Measurements from ENCODE around the gene NRCAM.

NRCAM gene

DNA sequence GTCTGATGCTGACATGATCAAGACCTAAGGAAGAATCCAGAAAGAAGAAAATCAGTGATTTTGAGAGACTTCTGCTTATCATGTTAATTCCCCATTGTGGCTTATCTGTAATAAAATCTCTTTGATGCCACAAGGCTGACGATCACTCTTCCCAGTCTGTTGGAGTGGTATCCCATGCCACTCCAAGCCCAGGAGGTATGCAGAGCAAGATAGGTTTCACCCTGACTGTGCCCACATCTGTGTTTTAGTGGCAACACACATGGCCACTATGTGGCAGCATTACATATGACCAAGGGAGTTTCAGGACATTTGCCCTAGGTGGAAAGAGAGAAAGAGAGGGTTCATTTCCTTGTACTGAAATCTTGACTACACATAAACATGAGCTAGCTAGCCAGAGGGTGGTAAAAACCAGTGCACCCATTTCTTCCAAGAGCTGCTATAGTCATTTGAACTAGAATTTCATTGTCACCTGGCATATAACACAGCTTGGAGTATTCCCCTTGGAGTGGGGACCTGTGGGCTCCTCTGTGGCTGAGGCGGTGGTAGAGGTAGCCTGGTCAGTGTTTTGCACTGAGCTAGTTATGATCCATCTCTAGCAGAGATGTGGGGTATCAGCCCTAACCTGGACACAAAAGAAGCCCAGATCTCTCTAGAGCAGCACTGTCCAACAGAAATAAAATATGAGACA lies 346.9 kb downstream of the NRCAM start:
- no peaks in the 10 kb centered on the region for H3K27me3 ChIP-seq (ENCODE audit: control insufficient read depth in 1 of 2, insufficient read depth in 2 of 2, low read length in 2 of 2)
- H3K4me1 ChIP-seq (ENCODE audit: control insufficient read depth, insufficient read depth, low read length) = no peaks in the 10 kb centered on the region
- no peak overlapping the region for H3K4me3 ChIP-seq (ENCODE audit: low read length in 2 of 2)
- H3K27ac ChIP-seq (ENCODE audit: low read length) = no peak overlapping the region
- H3K9ac ChIP-seq (ENCODE audit: low read length in 2 of 2) = no peak overlapping the region
- no peaks in the 10 kb centered on the region for H3K36me3 ChIP-seq (ENCODE audit: control insufficient read depth in 2 of 2, insufficient read depth in 2 of 2, low read length in 2 of 2)
- no peaks in the 10 kb centered on the region for H3K9me3 ChIP-seq (ENCODE audit: control insufficient read depth in 2 of 2, low read length in 2 of 2)

DNA sequence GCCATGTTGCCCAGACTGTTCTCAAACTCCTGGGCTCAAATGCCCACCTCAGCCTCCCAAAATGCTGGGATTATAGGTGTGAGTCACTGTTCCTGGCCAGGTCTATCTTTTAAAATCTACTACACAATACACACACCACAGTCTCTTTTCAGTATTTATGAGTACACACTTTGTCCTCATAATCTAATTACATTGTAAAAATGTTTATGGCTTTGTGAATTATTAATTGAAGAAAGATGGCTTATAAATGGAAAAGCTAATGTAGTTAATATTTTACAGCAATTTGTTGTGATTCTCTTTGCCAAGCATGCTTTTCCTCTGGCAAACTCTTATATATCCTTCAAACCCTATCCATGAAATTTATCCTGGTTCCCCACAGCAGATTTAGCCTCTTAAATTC lies 348.1 kb downstream of the NRCAM start:
- H3K36me3 ChIP-seq (ENCODE audit: control insufficient read depth in 2 of 2, insufficient read depth in 2 of 2, low read length in 2 of 2) = no peaks in the 10 kb centered on the region
- no peak overlapping the region for H3K27ac ChIP-seq (ENCODE audit: low read length)
- H3K4me3 ChIP-seq (ENCODE audit: low read length in 2 of 2) = no peak overlapping the region
- no peaks in the 10 kb centered on the region for H3K4me1 ChIP-seq (ENCODE audit: control insufficient read depth, insufficient read depth, low read length)
- no peak overlapping the region for H3K9ac ChIP-seq (ENCODE audit: low read length in 2 of 2)
- H3K9me3 ChIP-seq (ENCODE audit: control insufficient read depth in 2 of 2, low read length in 2 of 2) = no peaks in the 10 kb centered on the region
- no peaks in the 10 kb centered on the region for H3K27me3 ChIP-seq (ENCODE audit: control insufficient read depth in 1 of 2, insufficient read depth in 2 of 2, low read length in 2 of 2)

DNA sequence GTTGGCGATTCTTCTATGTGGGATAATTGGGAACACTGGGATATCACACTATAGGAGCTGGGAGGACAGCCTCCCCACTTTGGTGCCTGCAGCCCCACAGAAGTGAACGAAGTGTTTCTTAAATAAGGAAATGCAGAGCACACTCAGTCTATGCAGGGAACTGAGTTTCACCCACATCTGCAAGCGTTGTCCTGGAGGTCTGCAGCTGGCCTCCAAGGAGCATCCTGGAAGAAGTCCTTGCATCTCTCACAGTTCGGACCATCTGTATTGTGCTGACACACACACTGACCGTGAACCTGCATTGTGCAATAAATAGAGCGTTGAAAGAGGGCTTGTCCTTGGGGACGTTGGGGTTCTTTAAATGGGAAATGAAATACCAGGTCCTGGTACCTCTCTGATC lies 351.9 kb downstream of the NRCAM start:
- Histone ChIP-seq H3K27ac (ENCODE audit: low read length) (no peak overlapping the region), H3K4me1 (ENCODE audit: control insufficient read depth, insufficient read depth, low read length) (no peaks in the 10 kb centered on the region), H3K9ac (ENCODE audit: low read length in 2 of 2) (no peak overlapping the region)

DNA sequence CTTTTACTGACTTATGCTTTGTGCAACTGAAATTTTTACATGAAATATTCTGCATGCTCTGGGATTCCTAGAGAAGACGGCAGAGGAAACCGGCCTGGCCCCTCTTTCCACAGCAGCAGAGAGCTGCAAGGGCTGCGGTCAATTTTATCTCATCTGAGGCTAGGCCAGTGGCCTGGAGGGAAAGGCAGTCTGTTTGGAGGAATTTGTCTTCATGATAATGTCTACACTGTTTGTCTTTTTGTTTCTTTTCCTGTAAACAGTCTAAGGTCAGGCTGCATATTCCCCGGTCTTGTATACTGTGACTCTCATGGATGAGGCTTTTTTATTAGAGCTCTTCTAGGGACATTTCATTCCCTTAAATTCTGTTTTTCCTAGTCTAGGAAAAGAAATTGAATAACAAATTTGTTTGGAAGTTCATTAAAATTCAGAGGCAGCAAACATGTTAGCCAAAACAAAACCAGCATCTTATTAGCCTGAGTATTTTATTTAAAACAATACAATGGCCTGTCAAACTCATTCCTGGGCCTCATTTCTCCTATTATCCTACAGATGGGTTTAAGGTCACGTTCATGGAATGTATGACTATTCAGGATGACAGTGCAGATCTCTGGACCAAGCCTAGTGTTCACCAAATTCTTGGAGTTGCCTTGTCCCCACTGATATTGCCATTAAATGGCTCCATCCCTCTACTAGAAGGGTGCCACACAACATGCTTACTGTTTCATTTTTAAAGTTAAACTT lies 352.5 kb downstream of the NRCAM start:
- Histone ChIP-seq H3K9ac (ENCODE audit: low read length in 2 of 2) (no peak overlapping the region), H3K4me3 (ENCODE audit: low read length in 2 of 2) (no peak overlapping the region), H3K27me3 (ENCODE audit: control insufficient read depth in 1 of 2, insufficient read depth in 2 of 2, low read length in 2 of 2) (no peaks in the 10 kb centered on the region), H3K9me3 (ENCODE audit: control insufficient read depth in 2 of 2, low read length in 2 of 2) (no peaks in the 10 kb centered on the region), H3K36me3 (ENCODE audit: control insufficient read depth in 2 of 2, insufficient read depth in 2 of 2, low read length in 2 of 2) (no peaks in the 10 kb centered on the region), H3K27ac (ENCODE audit: low read length) (no peak overlapping the region), H3K4me1 (ENCODE audit: control insufficient read depth, insufficient read depth, low read length) (no peaks in the 10 kb centered on the region)

More for the DNA sequence above, 351.9 kb downstream of the NRCAM start:
- H3K36me3 ChIP-seq (ENCODE audit: control insufficient read depth in 2 of 2, insufficient read depth in 2 of 2, low read length in 2 of 2) = no peaks in the 10 kb centered on the region
- no peak overlapping the region for H3K4me3 ChIP-seq (ENCODE audit: low read length in 2 of 2)
- H3K27me3 ChIP-seq (ENCODE audit: control insufficient read depth in 1 of 2, insufficient read depth in 2 of 2, low read length in 2 of 2) = no peaks in the 10 kb centered on the region
- no peaks in the 10 kb centered on the region for H3K9me3 ChIP-seq (ENCODE audit: control insufficient read depth in 2 of 2, low read length in 2 of 2)

DNA sequence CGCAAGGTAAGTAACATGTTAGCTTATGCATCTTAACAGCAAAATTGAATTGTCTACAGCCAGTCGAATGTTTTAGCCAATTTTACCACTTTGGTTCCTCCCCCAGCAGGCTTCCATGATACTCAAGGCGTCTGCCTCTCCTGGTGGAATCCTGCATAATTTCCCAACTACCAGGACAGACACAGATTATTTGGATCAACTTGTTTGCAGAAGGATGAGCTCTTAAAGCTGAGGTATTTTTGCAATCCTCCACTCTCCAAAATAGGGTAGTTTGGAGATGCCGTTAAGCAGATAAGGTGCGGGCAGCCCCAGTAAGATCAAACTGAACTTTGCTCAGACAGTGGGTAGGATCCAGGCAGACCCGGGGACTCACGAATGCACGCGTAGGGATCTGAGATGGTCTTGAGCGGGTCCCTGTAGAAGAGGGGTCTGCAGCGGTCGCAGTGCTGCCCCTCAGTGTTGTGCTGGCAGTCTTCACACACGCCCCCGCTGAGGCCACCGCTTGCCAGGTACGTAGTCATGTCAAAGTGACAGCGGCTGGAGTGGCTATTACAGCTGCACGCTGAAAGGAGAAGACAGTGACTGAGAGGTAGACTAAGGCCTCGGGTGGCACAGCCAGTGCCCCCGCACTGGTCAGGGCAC lies 353.4 kb downstream of the NRCAM start:
- Histone ChIP-seq H3K4me3 (ENCODE audit: low read length in 2 of 2) (no peak overlapping the region), H3K9ac (ENCODE audit: low read length in 2 of 2) (no peak overlapping the region), H3K36me3 (ENCODE audit: control insufficient read depth in 2 of 2, insufficient read depth in 2 of 2, low read length in 2 of 2) (no peaks in the 10 kb centered on the region), H3K9me3 (ENCODE audit: control insufficient read depth in 2 of 2, low read length in 2 of 2) (no peaks in the 10 kb centered on the region), H3K27me3 (ENCODE audit: control insufficient read depth in 1 of 2, insufficient read depth in 2 of 2, low read length in 2 of 2) (no peaks in the 10 kb centered on the region), H3K27ac (ENCODE audit: low read length) (no peak overlapping the region), H3K4me1 (ENCODE audit: control insufficient read depth, insufficient read depth, low read length) (no peaks in the 10 kb centered on the region)

DNA sequence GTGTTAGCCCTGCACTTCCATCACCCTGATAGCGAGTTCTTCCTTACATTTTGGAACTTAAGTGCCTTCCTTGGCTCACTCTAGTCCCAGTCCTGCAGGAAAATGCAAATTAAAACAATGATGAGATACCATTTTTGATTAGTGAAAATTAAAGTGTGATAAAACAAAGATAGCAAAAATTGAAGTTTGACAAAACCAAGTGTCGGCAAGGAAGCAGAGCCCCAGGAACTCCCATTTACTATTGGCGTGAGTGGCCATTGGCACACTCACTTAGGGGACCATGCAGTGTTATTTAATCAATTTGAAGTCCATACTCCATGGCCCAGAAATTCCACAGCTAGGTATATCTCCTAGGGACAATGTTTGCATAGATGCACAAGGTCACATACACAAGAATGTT lies 354.5 kb downstream of the NRCAM start:
- H3K4me3 ChIP-seq (ENCODE audit: low read length in 2 of 2) = no peak overlapping the region

DNA sequence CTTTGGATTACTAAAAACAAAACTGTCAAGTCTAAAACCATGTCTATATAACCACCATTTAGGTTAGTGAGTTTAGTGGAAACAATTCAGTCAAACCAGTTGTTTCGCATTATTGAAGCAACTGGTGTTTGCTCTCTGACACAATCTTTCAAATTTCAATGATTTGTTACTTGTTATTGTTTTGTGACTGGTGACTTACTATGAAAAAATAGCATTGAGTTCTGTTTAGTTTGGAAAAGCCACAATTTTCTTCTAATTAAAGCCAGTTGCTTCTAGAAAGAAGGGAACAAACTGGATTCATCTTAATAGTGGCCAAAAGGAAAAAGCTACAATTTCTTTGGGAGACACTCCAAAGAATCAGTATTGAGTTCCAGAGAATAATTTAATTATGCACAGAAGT lies 356.5 kb downstream of the NRCAM start:
- Histone ChIP-seq H3K27ac (ENCODE audit: low read length) (no peak overlapping the region), H3K36me3 (ENCODE audit: control insufficient read depth in 2 of 2, insufficient read depth in 2 of 2, low read length in 2 of 2) (no peaks in the 10 kb centered on the region)

More for the DNA sequence above, 354.5 kb downstream of the NRCAM start:
- Histone ChIP-seq H3K9ac (ENCODE audit: low read length in 2 of 2) (no peak overlapping the region), H3K27me3 (ENCODE audit: control insufficient read depth in 1 of 2, insufficient read depth in 2 of 2, low read length in 2 of 2) (no peaks in the 10 kb centered on the region), H3K4me1 (ENCODE audit: control insufficient read depth, insufficient read depth, low read length) (no peaks in the 10 kb centered on the region), H3K36me3 (ENCODE audit: control insufficient read depth in 2 of 2, insufficient read depth in 2 of 2, low read length in 2 of 2) (no peaks in the 10 kb centered on the region), H3K27ac (ENCODE audit: low read length) (no peak overlapping the region), H3K9me3 (ENCODE audit: control insufficient read depth in 2 of 2, low read length in 2 of 2) (no peaks in the 10 kb centered on the region)

DNA sequence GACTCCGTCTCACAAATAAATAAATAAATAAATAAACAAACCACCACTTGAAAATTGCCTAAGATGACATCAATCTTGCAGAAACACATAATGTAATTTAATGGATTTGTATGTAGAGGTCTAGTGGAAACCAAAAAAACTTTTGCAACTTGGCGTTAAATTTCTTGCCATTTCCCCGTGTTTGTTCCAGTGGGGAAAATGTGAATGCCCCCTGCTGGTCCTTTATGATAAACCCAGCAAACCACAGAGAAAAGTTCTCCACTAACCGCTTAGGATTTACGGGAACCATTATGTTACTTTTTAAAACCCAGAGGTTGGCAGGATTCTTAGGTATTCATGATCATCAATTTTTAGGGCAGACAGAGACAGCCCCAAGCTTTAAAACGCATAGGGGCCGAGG lies 358.5 kb downstream of the NRCAM start:
- Histone ChIP-seq H3K27me3 (ENCODE audit: control insufficient read depth in 1 of 2, insufficient read depth in 2 of 2, low read length in 2 of 2) (no peaks in the 10 kb centered on the region), H3K4me1 (ENCODE audit: control insufficient read depth, insufficient read depth, low read length) (peaks cover 10% of the 10 kb centered on the region), H3K36me3 (ENCODE audit: control insufficient read depth in 2 of 2, insufficient read depth in 2 of 2, low read length in 2 of 2) (no peaks in the 10 kb centered on the region), H3K9me3 (ENCODE audit: control insufficient read depth in 2 of 2, low read length in 2 of 2) (no peaks in the 10 kb centered on the region), H3K9ac (ENCODE audit: low read length in 2 of 2) (no peak overlapping the region), H3K4me3 (ENCODE audit: low read length in 2 of 2) (no peak overlapping the region), H3K27ac (ENCODE audit: low read length) (no peak overlapping the region)

More for the DNA sequence above, 356.5 kb downstream of the NRCAM start:
- H3K27me3 ChIP-seq (ENCODE audit: control insufficient read depth in 1 of 2, insufficient read depth in 2 of 2, low read length in 2 of 2) = no peaks in the 10 kb centered on the region
- peaks cover 9% of the 10 kb centered on the region for H3K4me1 ChIP-seq (ENCODE audit: control insufficient read depth, insufficient read depth, low read length)
- H3K9me3 ChIP-seq (ENCODE audit: control insufficient read depth in 2 of 2, low read length in 2 of 2) = no peaks in the 10 kb centered on the region
- H3K9ac ChIP-seq (ENCODE audit: low read length in 2 of 2) = no peak overlapping the region
- H3K4me3 ChIP-seq (ENCODE audit: low read length in 2 of 2) = no peak overlapping the region
